RWPE2 (cell line): ENCODE data around the gene CLEC4C.

Experiments
- ATAC-seq: fragments of 200-7000 bp; cut with Tn5 transposase; 3 replicates; pipeline ENCODE4 v1.9.1; 2021; ENCODE audit warnings: low read depth
- DNase-seq: peaks from one replicate; pipeline ENCODE4 v3.0.0-alpha.2; 2020; ENCODE audit warnings: low spot score
- H3K27ac ChIP-seq: fragments of 450-650 bp; 2 replicates; pipeline ENCODE4 v1.5.1; 2017; ENCODE audit warnings: mild to moderate bottlenecking; ENCODE audit not compliant: poor library complexity, severe bottlenecking
- H3K27me3 ChIP-seq: fragments of 250-450 bp; sonication (Bioruptor Pico); 2 replicates; pipeline ENCODE4 v1.5.1; 2021; ENCODE audit warnings: mild to moderate bottlenecking, moderate library complexity; ENCODE audit not compliant: insufficient read depth, poor library complexity, severe bottlenecking
- H3K36me3 ChIP-seq: fragments of 250-450 bp; sonication (Bioruptor Pico); 2 replicates; pipeline ENCODE4 v1.5.1; 2020; ENCODE audit warnings: low read depth, mild to moderate bottlenecking, moderate library complexity
- H3K4me1 ChIP-seq: fragments of 250-450 bp; sonication (Bioruptor Pico); 2 replicates; pipeline ENCODE4 v1.5.1; 2021; ENCODE audit warnings: mild to moderate bottlenecking, moderate library complexity; ENCODE audit not compliant: insufficient read depth, poor library complexity, severe bottlenecking
- H3K4me3 ChIP-seq: fragments of 250-450 bp; sonication (Bioruptor Pico); 2 replicates; pipeline ENCODE4 v1.5.1; 2021; ENCODE audit warnings: mild to moderate bottlenecking, moderate library complexity; ENCODE audit not compliant: severe bottlenecking
- H3K9me3 ChIP-seq: fragments of 250-450 bp; sonication (Bioruptor Pico); 2 replicates; pipeline ENCODE4 v1.5.1; 2021; ENCODE audit warnings: mild to moderate bottlenecking, moderate library complexity; ENCODE audit not compliant: severe bottlenecking
- TF ChIP-seq, protein P1 (sequence below): fragments of 450-650 bp; IDR thresholded peaks from one replicate; pipeline ENCODE4 v1.5.1; 2017; ENCODE audit warnings: mild to moderate bottlenecking, moderate library complexity; ENCODE audit not compliant: poor library complexity, severe bottlenecking

The CLEC4C gene

GRCh38 chr12:7709969-7710675 is 37.1 kb downstream of the CLEC4C start:
- Histone ChIP-seq H3K4me3 (no peak overlapping the region), H3K36me3 (no peaks in the 10 kb centered on the region), H3K27me3 (no peaks in the 10 kb centered on the region), H3K27ac (no peak overlapping the region), H3K4me1 (no peaks in the 10 kb centered on the region), H3K9me3 (no peaks in the 10 kb centered on the region)
- ATAC-seq (no peak), DNase-seq (no peak)
- TF ChIP-seq, protein P1, sequence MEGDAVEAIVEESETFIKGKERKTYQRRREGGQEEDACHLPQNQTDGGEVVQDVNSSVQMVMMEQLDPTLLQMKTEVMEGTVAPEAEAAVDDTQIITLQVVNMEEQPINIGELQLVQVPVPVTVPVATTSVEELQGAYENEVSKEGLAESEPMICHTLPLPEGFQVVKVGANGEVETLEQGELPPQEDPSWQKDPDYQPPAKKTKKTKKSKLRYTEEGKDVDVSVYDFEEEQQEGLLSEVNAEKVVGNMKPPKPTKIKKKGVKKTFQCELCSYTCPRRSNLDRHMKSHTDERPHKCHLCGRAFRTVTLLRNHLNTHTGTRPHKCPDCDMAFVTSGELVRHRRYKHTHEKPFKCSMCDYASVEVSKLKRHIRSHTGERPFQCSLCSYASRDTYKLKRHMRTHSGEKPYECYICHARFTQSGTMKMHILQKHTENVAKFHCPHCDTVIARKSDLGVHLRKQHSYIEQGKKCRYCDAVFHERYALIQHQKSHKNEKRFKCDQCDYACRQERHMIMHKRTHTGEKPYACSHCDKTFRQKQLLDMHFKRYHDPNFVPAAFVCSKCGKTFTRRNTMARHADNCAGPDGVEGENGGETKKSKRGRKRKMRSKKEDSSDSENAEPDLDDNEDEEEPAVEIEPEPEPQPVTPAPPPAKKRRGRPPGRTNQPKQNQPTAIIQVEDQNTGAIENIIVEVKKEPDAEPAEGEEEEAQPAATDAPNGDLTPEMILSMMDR = no peak

GRCh38 chr12:7705846-7706245 is 41.3 kb downstream of the CLEC4C start:
- Histone ChIP-seq H3K9me3 (no peaks in the 10 kb centered on the region), H3K27ac (no peak overlapping the region), H3K4me1 (no peaks in the 10 kb centered on the region), H3K27me3 (no peaks in the 10 kb centered on the region), H3K36me3 (no peaks in the 10 kb centered on the region), H3K4me3 (no peak overlapping the region)
- DNase-seq = no peak
- no peak for ATAC-seq
- TF ChIP-seq, protein P1 = no peak

DNA sequence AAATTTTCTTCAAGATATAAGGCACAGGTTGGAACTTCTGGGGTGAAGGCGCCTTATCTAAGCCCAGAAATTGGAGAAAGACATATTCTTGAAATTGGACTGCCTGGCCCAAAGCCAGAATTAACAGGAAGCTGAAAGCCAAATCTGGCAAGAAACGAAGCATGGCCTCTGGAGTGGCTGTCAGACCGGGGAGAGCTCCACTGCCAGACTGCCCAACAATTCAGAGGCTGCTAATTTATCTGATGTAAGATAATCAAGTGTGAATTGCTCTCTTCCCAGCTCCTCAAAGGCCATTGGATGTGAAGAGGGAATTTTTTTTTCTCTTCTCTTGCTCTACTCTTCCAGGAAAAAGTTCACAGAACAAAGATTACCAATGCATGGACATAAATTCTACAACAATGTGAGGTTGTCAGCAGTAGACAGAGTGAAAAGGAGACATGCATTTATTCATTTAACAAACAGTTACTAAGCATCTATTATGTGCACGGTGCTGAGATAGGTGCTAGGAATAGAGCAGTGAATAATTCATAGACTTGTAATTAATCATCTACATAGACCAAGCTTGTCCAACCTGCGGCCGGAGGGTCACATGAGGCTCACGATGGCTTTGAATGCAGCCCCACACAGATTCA is 51.5 kb downstream of the CLEC4C start, which contains the start of gene GDF3:
TSS of gene GDF3 (minus strand) at position 210 of the 632 bp plus-strand sequence. CDS start at position 163, 47 bp downstream.
- no peak within 1 kb of the TSS for H3K27ac ChIP-seq
- H3K36me3 ChIP-seq = no peaks in the 10 kb centered on the region
- ATAC-seq (no peak), DNase-seq (no peak)
- no peaks in the 10 kb centered on the region for H3K4me1 ChIP-seq
- H3K27me3 ChIP-seq = no peaks in the 10 kb centered on the region
- no peak within 1 kb of the TSS for H3K4me3 ChIP-seq
- no peaks in the 10 kb centered on the region for H3K9me3 ChIP-seq
- TF ChIP-seq, protein P1 = no peak

- DNase-seq (no peak), ATAC-seq (no peak)
- H3K9me3 ChIP-seq = no peaks in the 10 kb centered on the region
- no peak overlapping the region for H3K27ac ChIP-seq
- no peak overlapping the region for H3K4me3 ChIP-seq
- H3K36me3 ChIP-seq = no peaks in the 10 kb centered on the region
- H3K4me1 ChIP-seq = no peaks in the 10 kb centered on the region
- TF ChIP-seq, protein P1 = no peak
- no peaks in the 10 kb centered on the region for H3K27me3 ChIP-seq
These were observed 52.0 kb downstream of the CLEC4C start for GRCh38 chr12:7695237-7695560.
